Natural killer cell (primary cell): Measurements from ENCODE around the gene NT5DC1. TPM values are rescaled to one million over a fixed set of nuclear protein-coding genes. Genes with fewer than 3 reads are reported as not detected.

Experiments used
- ATAC-seq, 3 donors: fragments of 150-1000 bp in 2 of 3; fragments of 200-7000 bp in 1 of 3; cut with Tn5 transposase; 1 replicate in 1 of 3; 2 replicates in 2 of 3; pipeline ENCODE4 v1.10.0; 2021; ENCODE audit warnings: mild to moderate bottlenecking in 2 of 3, moderate library complexity in 2 of 3
- DNase-seq, 2 donors: peaks; one replicate each; pipeline versions ENCODE4 v3.0.0 to v3.0.0-alpha.2; 2013 to 2021; ENCODE audit warnings: mixed read lengths in 1 of 2
- H3K27ac ChIP-seq: one replicate; pipeline ENCODE4 v1.5.1; 2013; ENCODE audit warnings: mild to moderate bottlenecking, low read length
- H3K27me3 ChIP-seq: one replicate; pipeline ENCODE4 v1.6.1; 2013; ENCODE audit warnings: low read length; ENCODE audit not compliant: control insufficient read depth, insufficient read depth
- H3K36me3 ChIP-seq: one replicate; pipeline ENCODE4 v1.6.1; 2013; ENCODE audit warnings: low read length; ENCODE audit not compliant: control insufficient read depth, insufficient read depth
- H3K4me1 ChIP-seq: one replicate; pipeline ENCODE4 v1.6.1; 2013; ENCODE audit warnings: low read length; ENCODE audit not compliant: control insufficient read depth, insufficient read depth
- H3K4me3 ChIP-seq: one replicate; pipeline ENCODE4 v1.5.1; 2013; ENCODE audit warnings: low read length
- H3K9me3 ChIP-seq: one replicate; pipeline ENCODE4 v1.6.1; 2013; ENCODE audit warnings: low read length; ENCODE audit not compliant: control insufficient read depth, insufficient read depth
- H3K27ac Mint-ChIP-seq, 2 donors: one replicate each; pipeline ENCODE4 v1.8.0; 2022; ENCODE audit warnings: mild to moderate bottlenecking in 2 of 2, mixed read lengths in 2 of 2, moderate library complexity in 1 of 2
- H3K27me3 Mint-ChIP-seq, 2 donors: one replicate each; pipeline ENCODE4 v1.8.0; 2022; ENCODE audit warnings: low read depth in 2 of 2, mixed read lengths in 2 of 2
- H3K36me3 Mint-ChIP-seq: one replicate; pipeline ENCODE4 v1.8.0; 2022; ENCODE audit warnings: mixed read lengths
- H3K4me1 Mint-ChIP-seq, 2 donors: one replicate each; pipeline ENCODE4 v1.8.0; 2022; ENCODE audit warnings: mixed read lengths in 2 of 2
- H3K4me3 Mint-ChIP-seq: one replicate; pipeline ENCODE4 v1.8.0; 2022; ENCODE audit warnings: mild to moderate bottlenecking, moderate library complexity, mixed read lengths
- H3K9me3 Mint-ChIP-seq, 2 donors: one replicate each; pipeline ENCODE4 v1.8.0; 2022; ENCODE audit warnings: mixed read lengths in 2 of 2
- WGBS: methylation state at CpG from one replicate; pipeline ENCODE4 v1.1.7; 2013; ENCODE audit warnings: missing lambda C conversion rate; ENCODE audit not compliant: insufficient coverage; 5-methylcytosine and 5-hydroxymethylcytosine counted together
- intact Hi-C: fragments of 100-400 bp; cut with micrococcal nuclease; formaldehyde crosslinking; loops from one replicate; pipeline ENCODE4 v1.14.2; 2022
- total RNA-seq, 4 donors: library from RNA; stranded (reverse); fragments of 120-200 nt in 1 of 4; gene quantifications; one replicate each; pipeline versions ENCODE4 v1.2.3 to v1.2.4, GENCODE V29; 2013 to 2022
- TF ChIP-seq, protein P1 (sequence below): fragments of 200-600 bp; IDR thresholded peaks from one replicate; pipeline ENCODE4 v1.8.0; 2022; ENCODE audit warnings: antibody characterized with exemption

Gene NT5DC1
- total RNA-seq, 3 donors from 2014 or later (not counting 1 experiment from before 2014, with no cell fraction given) = 19.1 to 29.4 (median 20.5) TPM

DNA sequence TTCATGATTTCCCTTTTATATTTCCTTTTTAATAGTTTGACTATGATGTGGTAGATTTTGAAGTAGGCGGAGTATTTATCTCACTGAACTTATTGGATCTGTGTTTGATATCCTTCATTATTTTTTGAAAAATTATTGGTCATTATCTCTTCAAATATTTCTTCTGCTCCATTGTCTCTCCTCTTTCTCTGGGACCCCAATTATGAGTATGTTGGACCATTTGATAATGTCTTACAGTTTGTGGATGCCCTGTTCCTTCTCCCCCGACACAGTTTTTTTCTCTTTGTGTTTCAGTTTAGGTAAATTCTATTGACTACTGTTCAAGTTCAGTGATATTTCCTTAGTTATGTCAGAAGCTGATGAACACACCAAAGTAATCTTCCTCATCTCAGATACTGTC, 74.7 kb downstream of the NT5DC1 start:
- Histone ChIP-seq H3K4me1 (no peaks in the 10 kb centered on the region), H3K27ac (no peak overlapping the region), H3K27me3 (no peaks in the 10 kb centered on the region), H3K9me3 (no peaks in the 10 kb centered on the region), H3K4me3 (no peak overlapping the region), H3K36me3 (no peaks in the 10 kb centered on the region)
- intact Hi-C loops = no loop called here
- no peak for DNase-seq
- H3K4me1 Mint-ChIP-seq = peaks cover 6% of the 10 kb centered on the region in 2 donors
- no peak overlapping the region for H3K27ac Mint-ChIP-seq
- peaks cover 13% of the 10 kb centered on the region for H3K36me3 Mint-ChIP-seq
- H3K4me3 Mint-ChIP-seq = no peak overlapping the region
- no peaks in the 10 kb centered on the region for H3K27me3 Mint-ChIP-seq
- WGBS = no CpG with 5 or more reads among the region's 2 CpGs
- H3K9me3 Mint-ChIP-seq = peaks cover 2 to 5% of the 10 kb centered on the region in 2 donors
- ATAC-seq = no peak
- TF ChIP-seq, protein P1, sequence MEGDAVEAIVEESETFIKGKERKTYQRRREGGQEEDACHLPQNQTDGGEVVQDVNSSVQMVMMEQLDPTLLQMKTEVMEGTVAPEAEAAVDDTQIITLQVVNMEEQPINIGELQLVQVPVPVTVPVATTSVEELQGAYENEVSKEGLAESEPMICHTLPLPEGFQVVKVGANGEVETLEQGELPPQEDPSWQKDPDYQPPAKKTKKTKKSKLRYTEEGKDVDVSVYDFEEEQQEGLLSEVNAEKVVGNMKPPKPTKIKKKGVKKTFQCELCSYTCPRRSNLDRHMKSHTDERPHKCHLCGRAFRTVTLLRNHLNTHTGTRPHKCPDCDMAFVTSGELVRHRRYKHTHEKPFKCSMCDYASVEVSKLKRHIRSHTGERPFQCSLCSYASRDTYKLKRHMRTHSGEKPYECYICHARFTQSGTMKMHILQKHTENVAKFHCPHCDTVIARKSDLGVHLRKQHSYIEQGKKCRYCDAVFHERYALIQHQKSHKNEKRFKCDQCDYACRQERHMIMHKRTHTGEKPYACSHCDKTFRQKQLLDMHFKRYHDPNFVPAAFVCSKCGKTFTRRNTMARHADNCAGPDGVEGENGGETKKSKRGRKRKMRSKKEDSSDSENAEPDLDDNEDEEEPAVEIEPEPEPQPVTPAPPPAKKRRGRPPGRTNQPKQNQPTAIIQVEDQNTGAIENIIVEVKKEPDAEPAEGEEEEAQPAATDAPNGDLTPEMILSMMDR = no peak

DNA sequence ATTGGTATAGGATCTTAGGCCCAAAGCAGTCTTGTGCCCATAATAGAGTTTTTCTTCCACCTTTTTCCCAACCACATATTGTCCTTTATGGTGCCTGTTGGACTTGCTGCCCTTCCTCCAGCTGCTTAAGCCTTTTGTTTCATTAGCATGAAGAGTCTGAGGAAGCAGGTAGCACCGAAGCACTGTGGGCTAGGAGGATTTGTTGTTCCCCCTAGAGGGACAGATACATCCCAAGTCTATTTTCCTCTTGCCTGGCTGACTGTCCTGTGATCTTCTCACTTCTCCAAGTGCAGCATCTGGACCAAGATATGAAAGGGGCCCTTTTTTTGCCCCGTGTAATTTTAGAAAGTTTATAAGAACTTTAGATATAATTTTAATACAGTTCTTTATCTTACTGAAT, 75.9 kb downstream of the NT5DC1 start:
- 91% methylated on average over 1 of the region's 2 CpGs for WGBS
- H3K4me3 Mint-ChIP-seq = no peak overlapping the region
- ATAC-seq (no peak), DNase-seq (no peak)
- H3K4me3 ChIP-seq = no peak overlapping the region
- H3K27me3 ChIP-seq = no peaks in the 10 kb centered on the region
- no peaks in the 10 kb centered on the region for H3K36me3 ChIP-seq
- no peaks in the 10 kb centered on the region for H3K27me3 Mint-ChIP-seq
- H3K9me3 Mint-ChIP-seq = peaks cover 2 to 5% of the 10 kb centered on the region in 2 donors
- H3K4me1 ChIP-seq = no peaks in the 10 kb centered on the region
- H3K4me1 Mint-ChIP-seq = no peaks in the 10 kb centered on the region
- no peak overlapping the region for H3K27ac Mint-ChIP-seq
- H3K36me3 Mint-ChIP-seq = peaks cover 13% of the 10 kb centered on the region
- no peak overlapping the region for H3K27ac ChIP-seq
- intact Hi-C loops = no loop called here
- H3K9me3 ChIP-seq = no peaks in the 10 kb centered on the region
- TF ChIP-seq, protein P1 = no peak

DNA sequence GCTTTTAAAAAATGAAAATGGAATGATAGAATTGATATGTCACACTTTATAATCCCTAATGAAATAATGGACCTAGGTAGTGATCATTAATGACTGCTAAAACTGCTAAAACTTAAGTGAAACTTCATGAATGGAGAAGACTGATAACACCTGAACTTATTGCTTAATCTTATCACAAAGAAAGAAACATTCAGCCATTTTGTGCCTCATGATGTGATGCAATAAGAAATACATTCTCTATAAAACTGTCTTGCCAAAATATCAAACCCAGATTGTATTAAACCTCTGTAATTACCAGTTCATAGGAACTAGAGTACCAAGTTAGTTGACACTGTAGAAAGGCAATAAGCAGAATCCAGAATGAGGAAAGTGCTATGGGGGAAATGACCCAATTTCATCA, 79.7 kb downstream of the NT5DC1 start:
- no peak overlapping the region for H3K4me3 ChIP-seq
- no peak overlapping the region for H3K4me3 Mint-ChIP-seq
- H3K27me3 ChIP-seq = no peaks in the 10 kb centered on the region
- H3K9me3 ChIP-seq = no peaks in the 10 kb centered on the region
- peaks cover 7 to 10% of the 10 kb centered on the region in 2 donors for H3K4me1 Mint-ChIP-seq
- H3K36me3 Mint-ChIP-seq = peaks cover 10% of the 10 kb centered on the region
- H3K4me1 ChIP-seq = no peaks in the 10 kb centered on the region
- H3K27me3 Mint-ChIP-seq = no peaks in the 10 kb centered on the region
- intact Hi-C loops = no loop called here
- DNase-seq (no peak), ATAC-seq (no peak)
- H3K27ac Mint-ChIP-seq = no peak overlapping the region
- TF ChIP-seq, protein P1 = no peak
- no peaks in the 10 kb centered on the region for H3K36me3 ChIP-seq
- H3K27ac ChIP-seq = no peak overlapping the region
- H3K9me3 Mint-ChIP-seq = peaks cover 2 to 4% of the 10 kb centered on the region in 2 donors

DNA sequence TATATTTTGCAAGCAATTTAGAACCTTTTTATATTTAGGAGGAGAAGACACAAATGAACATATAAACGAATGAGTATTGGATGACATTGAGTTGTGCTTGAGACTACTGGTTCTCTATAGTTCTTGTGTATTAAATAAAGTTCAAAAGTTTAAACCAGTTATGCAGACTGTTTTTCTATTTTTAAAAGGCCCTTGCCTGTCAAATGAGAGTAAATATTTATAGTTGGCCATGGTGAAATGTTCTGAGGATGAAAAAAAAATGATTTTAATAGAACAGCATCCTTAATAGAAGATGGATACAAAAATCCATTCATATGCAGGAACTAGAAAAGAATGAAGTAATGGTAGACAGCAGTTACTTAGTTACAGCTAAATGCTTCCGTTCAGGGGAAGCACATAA, 88.8 kb downstream of the NT5DC1 start:
- no peak overlapping the region for H3K27ac ChIP-seq
- Mint-ChIP-seq H3K27ac (no peak overlapping the region), H3K4me1 (peaks cover 0 to 6% of the 10 kb centered on the region in 2 donors), H3K9me3 (no peaks in the 10 kb centered on the region), H3K4me3 (no peak overlapping the region), H3K27me3 (no peaks in the 10 kb centered on the region), H3K36me3 (peaks cover 7% of the 10 kb centered on the region)
- intact Hi-C loops = no loop called here
- no peaks in the 10 kb centered on the region for H3K4me1 ChIP-seq
- DNase-seq (no peak), ATAC-seq (no peak)
- H3K4me3 ChIP-seq = no peak overlapping the region
- no peaks in the 10 kb centered on the region for H3K9me3 ChIP-seq
- WGBS = 89% methylated on average over 1 of the region's 2 CpGs
- no peaks in the 10 kb centered on the region for H3K36me3 ChIP-seq
- no peaks in the 10 kb centered on the region for H3K27me3 ChIP-seq
- TF ChIP-seq, protein P1 = no peak
